Esophagus (tissue), 2 donors: ENCODE results near the gene THBS2. TPM values are rescaled to one million over a fixed set of nuclear protein-coding genes. Genes with fewer than 3 reads are reported as not detected.
"Not testable (repeated sequence)": the region's sequence is repeated elsewhere in the genome, so short reads cannot be mapped to it uniquely, and the experiment has no call there.

Source experiments
- H3K27ac ChIP-seq, 2 donors: one replicate each; pipeline ENCODE4 v1.5.1; 2013; ENCODE audit warnings: low read depth in 2 of 2, mild to moderate bottlenecking in 2 of 2, inconsistent platforms in 1 of 2, low read length in 1 of 2, moderate library complexity in 1 of 2
- H3K27me3 ChIP-seq, 2 donors: one replicate each; pipeline ENCODE4 v1.6.1; 2013; ENCODE audit warnings: low read length in 2 of 2, control low read depth in 1 of 2, mild to moderate bottlenecking in 1 of 2; ENCODE audit not compliant: insufficient read depth in 2 of 2, control insufficient read depth in 1 of 2
- H3K36me3 ChIP-seq, 2 donors: one replicate each; pipeline ENCODE4 v1.6.1; 2013; ENCODE audit warnings: low read length in 1 of 2; ENCODE audit not compliant: control insufficient read depth in 2 of 2, insufficient read depth in 2 of 2
- H3K4me1 ChIP-seq, 2 donors: one replicate each; pipeline ENCODE4 v1.6.1; 2013; ENCODE audit warnings: low read length in 1 of 2; ENCODE audit not compliant: control insufficient read depth in 2 of 2, insufficient read depth in 2 of 2
- H3K4me3 ChIP-seq, 2 donors: one replicate each; pipeline ENCODE4 v1.5.1; 2013; ENCODE audit warnings: low read length in 2 of 2, mild to moderate bottlenecking in 2 of 2, low read depth in 1 of 2, moderate library complexity in 1 of 2
- H3K9me3 ChIP-seq, 2 donors: one replicate each; pipeline ENCODE4 v1.6.1; 2013; ENCODE audit warnings: mild to moderate bottlenecking in 2 of 2, low read depth in 1 of 2, low read length in 1 of 2, moderate library complexity in 1 of 2; ENCODE audit not compliant: control insufficient read depth in 2 of 2, insufficient read depth in 1 of 2
- WGBS, 2 donors: extraction: QIAGEN DNeasy Blood & Tissue Kit; methylation state at CpG; one replicate each; pipeline ENCODE4 v1.1.7; 2013; 5-methylcytosine and 5-hydroxymethylcytosine counted together
- polyA plus RNA-seq, 2 donors: library from polyadenylated mRNA; stranded (reverse); fragments of 200-250 nt; gene quantifications; one replicate each; pipeline ENCODE4 v1.2.3, GENCODE V29; 2013
- donor health status: healthy with polysubstance abuse.
- donor health status: Bipolar disorder and iron deficiency.

Gene THBS2
- polyA plus RNA-seq, 2 donors, result 1.6 to 2.5 TPM

DNA sequence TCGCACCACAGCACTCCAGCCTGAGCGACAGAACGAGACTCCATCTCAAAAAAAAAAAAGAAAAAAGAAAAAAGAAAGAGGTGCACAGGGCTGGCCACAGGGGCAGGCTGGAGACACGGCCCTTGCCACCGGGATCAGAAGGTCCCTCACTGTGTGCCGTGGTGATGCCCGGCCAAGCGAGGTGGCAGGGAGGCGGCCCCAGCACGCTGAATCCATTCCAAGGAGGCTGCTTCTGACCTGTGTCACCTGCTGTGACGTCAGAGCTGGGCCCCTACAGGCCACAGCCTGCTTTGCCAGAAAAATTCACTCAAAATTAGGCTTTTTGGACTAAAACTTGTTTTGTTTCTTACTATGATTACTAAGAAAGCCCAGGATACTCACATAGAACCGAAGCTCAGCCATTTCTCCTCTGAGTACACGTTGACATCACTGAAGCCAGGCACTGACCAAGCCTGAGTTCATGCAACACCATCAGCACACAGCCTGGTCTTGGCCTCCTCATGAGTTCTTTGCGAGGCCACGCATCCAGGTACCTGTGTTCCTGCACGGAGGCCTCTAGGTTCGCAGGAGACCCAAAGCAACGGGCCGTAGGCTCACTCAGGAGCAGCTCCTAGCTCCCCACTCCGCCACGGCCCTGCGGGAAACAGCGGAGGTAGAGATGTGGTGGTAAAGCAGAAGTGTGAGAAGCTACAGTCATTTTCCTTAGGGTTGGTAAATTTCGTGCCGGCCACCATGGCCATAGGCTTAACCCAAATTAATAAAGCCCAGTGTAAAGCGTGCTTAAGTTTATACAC, 67.8 kb downstream of the THBS2 start:
- no peak overlapping the region for H3K4me3 ChIP-seq
- no peaks in the 10 kb centered on the region for H3K27me3 ChIP-seq
- no peak overlapping the region for H3K27ac ChIP-seq
- 91% methylated on average over 26 of the region's 26 CpGs for WGBS, 2 donors
- H3K36me3 ChIP-seq, result no peaks in the 10 kb centered on the region
- H3K9me3 ChIP-seq, result no peaks in the 10 kb centered on the region
- peaks cover 0 to 3% of the 10 kb centered on the region in 2 donors for H3K4me1 ChIP-seq

DNA sequence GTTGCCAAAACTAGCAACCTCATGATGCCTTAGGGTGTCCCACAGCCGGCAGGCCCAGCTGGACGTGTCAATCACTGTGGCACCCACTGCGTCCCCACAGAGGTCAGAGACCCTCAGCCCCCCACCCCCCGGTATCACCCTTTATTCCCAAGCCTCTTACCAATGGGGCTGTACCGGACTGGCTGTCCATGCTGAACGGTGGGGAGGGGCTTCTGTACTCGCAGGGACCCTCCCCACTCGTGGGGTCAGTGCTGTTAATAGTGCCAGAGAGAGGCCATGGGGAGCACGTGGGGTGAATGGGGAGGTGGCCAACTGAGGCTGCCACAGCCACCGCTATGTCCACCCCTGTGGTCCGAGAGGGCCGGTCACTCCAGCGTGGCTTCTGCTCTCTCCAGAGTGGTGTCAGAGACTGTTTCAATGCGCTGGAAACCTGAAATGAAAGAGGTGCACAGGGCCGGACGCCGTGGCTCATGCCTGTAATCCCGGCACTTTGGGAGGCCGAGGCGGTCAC, 68.6 kb downstream of the THBS2 start:
- Histone ChIP-seq H3K27ac (no peak overlapping the region), H3K4me3 (no peak overlapping the region), H3K36me3 (no peaks in the 10 kb centered on the region), H3K9me3 (no peaks in the 10 kb centered on the region), H3K4me1 (peaks cover 0 to 3% of the 10 kb centered on the region in 2 donors), H3K27me3 (no peaks in the 10 kb centered on the region)
- WGBS, 2 donors, result 89 to 92% methylated on average over 20 of the region's 20 CpGs

DNA sequence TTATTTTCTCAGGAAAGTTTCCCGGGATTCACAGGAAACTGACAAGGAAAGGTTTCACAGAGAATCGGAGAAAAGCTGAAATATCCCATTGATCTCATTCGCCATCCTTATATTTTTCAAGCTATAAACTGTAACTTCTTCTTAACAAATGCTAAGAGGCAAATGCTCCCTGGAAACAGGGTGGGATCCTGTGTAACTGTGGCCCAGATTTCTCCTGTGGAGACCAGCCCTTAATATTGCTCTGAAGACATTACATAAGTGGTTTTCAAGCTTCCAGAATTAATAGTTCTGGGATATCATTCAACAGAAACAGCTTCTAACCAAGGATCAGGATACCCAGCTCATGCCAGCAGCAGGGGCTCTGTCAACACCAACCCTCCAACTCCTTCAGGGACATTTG, 69.2 kb downstream of the THBS2 start:
- H3K4me3 ChIP-seq, result no peak overlapping the region
- 90 to 96% methylated on average over 3 of the region's 3 CpGs for WGBS, 2 donors
- no peaks in the 10 kb centered on the region for H3K9me3 ChIP-seq
- H3K36me3 ChIP-seq, result no peaks in the 10 kb centered on the region
- no peak overlapping the region for H3K27ac ChIP-seq
- peaks cover 0 to 3% of the 10 kb centered on the region in 2 donors for H3K4me1 ChIP-seq
- H3K27me3 ChIP-seq, result no peaks in the 10 kb centered on the region

DNA sequence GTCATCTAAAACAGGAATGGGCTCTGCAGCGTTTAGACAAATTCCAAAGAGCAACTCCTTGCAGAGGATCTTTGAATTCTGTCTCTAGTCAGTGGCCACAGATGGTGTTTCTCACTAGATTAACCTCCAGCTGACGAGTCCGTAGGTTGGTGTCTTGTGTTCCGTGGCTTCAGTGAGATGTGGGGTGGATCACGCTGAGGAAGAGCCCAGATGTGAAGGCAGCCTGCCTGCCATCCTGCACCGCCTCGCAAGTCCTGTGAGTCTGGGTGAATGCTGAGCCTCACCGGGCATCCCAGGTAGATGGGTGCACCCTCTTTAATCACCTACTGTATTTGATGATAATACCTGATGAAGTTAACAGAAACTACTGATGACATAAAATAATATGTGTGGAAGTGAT, 70.4 kb downstream of the THBS2 start:
- no peaks in the 10 kb centered on the region for H3K36me3 ChIP-seq
- no peak overlapping the region for H3K4me3 ChIP-seq
- no peak overlapping the region for H3K27ac ChIP-seq
- H3K4me1 ChIP-seq, result peaks cover 0 to under 1% of the 10 kb centered on the region in 2 donors
- no peaks in the 10 kb centered on the region for H3K27me3 ChIP-seq
- no peaks in the 10 kb centered on the region for H3K9me3 ChIP-seq
- 90% methylated on average over 8 of the region's 8 CpGs for WGBS, 2 donors

DNA sequence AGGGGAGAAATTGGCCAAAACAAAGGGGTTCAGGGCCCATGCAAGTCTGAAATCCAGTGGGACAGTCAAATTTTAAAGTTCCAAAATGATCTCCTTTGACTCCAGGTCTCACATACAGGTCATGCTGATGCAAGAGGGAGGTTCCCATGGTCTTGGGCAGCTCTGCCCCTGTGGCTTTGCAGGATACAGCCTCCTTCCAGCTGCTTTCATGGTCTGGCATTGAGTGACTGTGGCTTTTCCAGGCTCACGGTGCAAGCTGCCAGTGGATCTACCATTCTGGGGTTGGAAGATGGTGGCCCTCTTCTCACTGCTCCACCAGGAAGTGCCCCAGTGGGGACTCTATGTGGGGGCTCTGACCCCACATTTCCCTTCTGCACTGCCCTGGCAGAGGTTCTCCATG, 73.8 kb downstream of the THBS2 start:
- 89 to 98% methylated on average over 1 of the region's 1 CpG for WGBS, 2 donors
- H3K27ac ChIP-seq, result not testable (repeated sequence)

DNA sequence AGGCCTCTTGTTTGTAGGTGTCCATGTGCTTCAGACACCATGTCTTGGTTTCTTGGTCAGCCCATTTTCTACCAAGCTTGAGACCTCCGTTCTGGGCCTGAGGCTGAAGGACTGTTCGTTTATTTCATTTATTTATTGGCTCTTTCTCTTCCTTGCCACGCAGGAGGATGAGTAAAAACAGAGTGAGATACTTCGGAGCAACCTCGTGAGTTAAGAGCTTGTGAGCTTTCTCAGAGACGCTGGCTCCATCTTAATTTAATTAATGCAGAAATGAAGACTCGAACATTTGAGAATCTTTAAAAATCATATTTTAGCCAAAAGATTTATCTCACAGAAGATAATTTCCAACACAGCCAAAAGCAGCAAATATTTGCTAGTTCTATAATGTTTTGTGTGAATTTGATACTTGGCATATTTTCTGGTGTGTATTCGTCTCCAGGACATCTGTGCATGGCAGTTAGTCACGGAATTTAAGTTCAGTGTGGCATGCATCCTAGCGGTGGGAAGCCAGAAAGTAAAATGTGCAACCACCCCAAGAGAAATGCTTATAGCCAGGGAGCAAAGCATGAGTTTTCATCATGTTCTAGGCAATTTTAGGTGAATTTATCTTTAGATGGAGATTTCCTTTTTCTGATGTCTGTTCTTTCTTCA, 76.0 kb downstream of the THBS2 start:
- no peaks in the 10 kb centered on the region for H3K36me3 ChIP-seq
- no peaks in the 10 kb centered on the region for H3K27me3 ChIP-seq
- no peak overlapping the region for H3K27ac ChIP-seq
- no peak overlapping the region for H3K4me3 ChIP-seq
- 66 to 79% methylated on average over 10 of the region's 10 CpGs for WGBS, 2 donors
- no peaks in the 10 kb centered on the region for H3K4me1 ChIP-seq
- H3K9me3 ChIP-seq, result peaks cover 0 to 2% of the 10 kb centered on the region in 2 donors

More for the DNA sequence above, 73.8 kb downstream of the THBS2 start:
- H3K4me1 ChIP-seq, H3K4me3 ChIP-seq, H3K27me3 ChIP-seq, H3K9me3 ChIP-seq, H3K36me3 ChIP-seq: not testable (repeated sequence)

DNA sequence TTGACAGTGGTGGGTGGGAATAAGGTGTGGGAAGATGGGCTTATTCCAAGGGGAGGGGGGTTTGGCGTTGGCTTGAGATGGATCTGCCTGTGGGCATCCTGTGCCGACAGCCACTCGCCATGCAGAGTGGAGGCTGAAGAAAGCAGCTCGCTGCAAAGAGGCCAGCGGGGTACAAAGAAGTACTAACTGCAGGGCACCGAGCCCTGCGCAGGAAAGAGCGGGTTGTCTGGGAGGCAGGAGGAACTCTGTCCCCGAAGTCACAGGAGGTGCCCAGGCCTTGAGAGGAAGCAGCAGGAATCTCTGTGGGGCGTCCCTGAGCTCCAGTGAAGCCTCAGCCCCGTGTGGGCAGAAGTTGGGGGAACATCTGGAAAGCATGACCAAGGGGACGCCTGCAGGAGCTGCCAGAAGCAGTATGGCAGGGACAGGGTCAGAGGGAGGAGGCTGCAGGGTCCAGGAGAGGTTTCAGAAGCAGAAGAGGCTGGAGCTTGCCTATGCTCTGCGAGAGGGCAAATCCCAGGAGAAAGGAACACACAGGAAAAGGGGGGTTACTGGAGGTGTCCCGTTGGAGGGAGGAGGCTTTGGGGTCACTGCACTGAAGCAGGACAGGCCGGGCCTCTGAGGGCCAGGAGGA, 77.2 kb downstream of the THBS2 start:
- Histone ChIP-seq H3K9me3 (peaks cover 0 to 2% of the 10 kb centered on the region in 2 donors), H3K27ac (no peak overlapping the region), H3K4me1 (no peaks in the 10 kb centered on the region), H3K36me3 (no peaks in the 10 kb centered on the region), H3K27me3 (no peaks in the 10 kb centered on the region), H3K4me3 (no peak overlapping the region)
- 81 to 84% methylated on average over 15 of the region's 15 CpGs for WGBS, 2 donors

DNA sequence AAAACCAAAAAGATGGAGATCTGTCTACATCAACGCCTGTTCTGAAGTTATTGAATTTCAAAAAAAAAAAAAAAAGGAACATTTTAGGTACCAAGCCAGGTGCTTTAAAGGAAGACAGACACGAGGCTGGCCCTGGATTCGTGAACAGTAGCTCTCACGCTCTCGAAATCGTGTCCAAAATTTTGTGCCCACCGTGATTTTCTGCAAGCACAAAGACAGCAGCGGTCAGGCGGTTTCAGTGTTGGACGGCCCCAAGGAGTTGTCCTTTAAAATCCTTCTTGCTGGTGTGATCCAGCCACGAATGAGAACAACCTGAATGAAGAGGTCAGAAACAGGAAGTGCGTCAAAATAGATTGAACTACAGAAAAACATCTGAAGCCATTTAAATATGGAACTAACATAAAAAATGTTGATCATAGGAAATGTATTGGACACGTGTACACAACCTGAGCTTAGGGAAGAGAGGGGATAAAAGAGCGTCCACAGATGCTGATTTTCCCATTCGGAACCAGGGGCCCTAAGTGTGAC, 78.2 kb downstream of the THBS2 start:
- Histone ChIP-seq H3K4me3 (no peak overlapping the region), H3K27ac (no peak overlapping the region), H3K36me3 (no peaks in the 10 kb centered on the region), H3K27me3 (no peaks in the 10 kb centered on the region), H3K4me1 (no peaks in the 10 kb centered on the region), H3K9me3 (peaks cover 0 to 2% of the 10 kb centered on the region in 2 donors)
- WGBS, 2 donors, result 89 to 90% methylated on average over 15 of the region's 15 CpGs

DNA sequence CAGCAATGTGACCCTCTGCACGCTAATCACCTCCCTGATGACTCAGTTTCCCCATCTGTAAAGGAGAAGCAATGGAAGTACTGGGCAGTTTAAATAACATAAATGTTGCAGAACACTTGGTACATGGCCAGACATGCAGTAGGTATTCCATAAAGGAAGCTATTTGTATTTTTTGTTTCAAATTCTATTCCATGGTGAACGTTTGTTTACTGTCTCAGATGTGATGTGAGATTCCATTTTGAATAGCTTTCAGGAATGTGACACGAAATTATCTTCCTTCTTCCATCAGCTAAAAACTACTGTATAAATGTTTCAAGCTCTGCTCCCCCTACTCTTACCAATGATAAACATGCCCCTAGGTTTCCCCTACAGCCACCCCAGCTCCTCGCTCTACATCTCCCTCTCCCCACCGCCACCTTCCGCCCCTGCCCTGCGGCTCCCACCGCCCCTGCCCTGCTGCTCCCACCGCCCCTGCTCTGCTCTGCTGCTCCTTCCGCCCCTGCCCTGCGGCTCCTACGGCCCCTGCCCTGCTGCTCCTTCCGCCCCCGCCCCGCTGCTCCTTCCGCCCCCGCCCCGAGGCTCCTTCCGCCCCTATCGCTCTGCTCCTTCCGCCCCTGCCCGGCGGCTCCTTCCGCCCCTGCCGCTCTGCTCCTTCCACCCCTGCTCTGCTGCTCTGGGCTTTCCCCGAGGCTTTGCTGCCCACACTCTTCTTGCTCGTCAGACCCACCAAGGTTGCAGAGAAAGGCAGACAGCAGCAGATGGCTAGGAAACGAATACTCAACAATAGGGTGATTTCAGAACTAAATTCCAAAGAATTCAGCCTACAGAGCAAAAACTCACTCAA, 78.9 kb downstream of the THBS2 start:
- Histone ChIP-seq H3K27me3 (no peaks in the 10 kb centered on the region), H3K4me3 (no peak overlapping the region), H3K4me1 (peaks cover 0 to 3% of the 10 kb centered on the region in 2 donors), H3K36me3 (no peaks in the 10 kb centered on the region), H3K9me3 (peaks cover 0 to 2% of the 10 kb centered on the region in 2 donors), H3K27ac (no peak overlapping the region)
- WGBS, 2 donors, result 79 to 84% methylated on average over 28 of the region's 28 CpGs
